A673 (cell line): ENCODE measurements around the gene ZNF280A.

Source experiments
- CTCF ChIP-seq: fragments of 300-800, 200-600 bp; sonication (generic); conservative IDR thresholded peaks from 2 replicates; pipeline ENCODE4 v1.5.1; 2017; ENCODE audit warnings: low read depth, mild to moderate bottlenecking, antibody characterized with exemption, low read length, moderate library complexity, mixed read lengths
- EZH2 ChIP-seq: fragments of 200-600 bp; sonication (generic); IDR thresholded peaks from 2 replicates; pipeline ENCODE4 v1.6.1; 2017; ENCODE audit warnings: borderline replicate concordance, low read depth, mild to moderate bottlenecking, mixed read lengths, antibody characterized with exemption, low read length; ENCODE audit not compliant: poor library complexity, severe bottlenecking

GRCh38 chr22:22548910-22549309 lies 28.8 kb upstream of the ZNF280A start:
- no peak for TF ChIP-seq CTCF
- TF ChIP-seq EZH2: no peak
